Osteocyte (in vitro differentiated cells): ENCODE data around the gene ATG10. TPM values are rescaled to one million over a fixed set of nuclear protein-coding genes. Genes with fewer than 3 reads are reported as not detected.
A peak's percentile ranks its signal among the peaks of the same experiment; 100 is the strongest.

Source experiments
- DNase-seq: peaks from one replicate; pipeline ENCODE4 v3.0.0; 2021; ENCODE audit warnings: mixed read lengths; ENCODE audit not compliant: unreplicated experiment; ENCODE audit errors: extremely low spot score
- H3K27ac Mint-ChIP-seq: one replicate; pipeline ENCODE4 v1.8.0; 2021; ENCODE audit warnings: mild to moderate bottlenecking, mixed read lengths; ENCODE audit not compliant: unreplicated experiment
- H3K27me3 Mint-ChIP-seq: one replicate; pipeline ENCODE4 v1.8.0; 2021; ENCODE audit warnings: mixed read lengths; ENCODE audit not compliant: unreplicated experiment
- H3K36me3 Mint-ChIP-seq: one replicate; pipeline ENCODE4 v1.8.0; 2021; ENCODE audit warnings: mixed read lengths; ENCODE audit not compliant: unreplicated experiment
- H3K4me1 Mint-ChIP-seq: one replicate; pipeline ENCODE4 v1.8.0; 2021; ENCODE audit warnings: mixed read lengths; ENCODE audit not compliant: unreplicated experiment
- H3K4me3 Mint-ChIP-seq: one replicate; pipeline ENCODE4 v1.8.0; 2021; ENCODE audit warnings: mild to moderate bottlenecking, moderate library complexity, mixed read lengths; ENCODE audit not compliant: unreplicated experiment
- H3K9me3 Mint-ChIP-seq: one replicate; pipeline ENCODE4 v1.8.0; 2021; ENCODE audit warnings: mixed read lengths; ENCODE audit not compliant: unreplicated experiment
- CTCF ChIP-seq: fragments of 200-600 bp; sonication (generic); IDR thresholded peaks from 2 replicates; pipeline ENCODE4 v1.5.0; 2021; ENCODE audit warnings: antibody characterized with exemption, mild to moderate bottlenecking, moderate library complexity
- total RNA-seq: library from RNA; stranded (reverse); gene quantifications from 2 replicates; pipeline ENCODE4 v1.2.1, GENCODE V29; 2021

ATG10 gene
- total RNA-seq, 1 donor from 2014 or later = 8.3 TPM

- no peaks in the 10 kb centered on the region for H3K9me3 Mint-ChIP-seq
- no peak overlapping the region for H3K4me3 Mint-ChIP-seq
- TF ChIP-seq CTCF = no peak
- peaks cover 17% of the 10 kb centered on the region for H3K4me1 Mint-ChIP-seq
- H3K27me3 Mint-ChIP-seq = no peaks in the 10 kb centered on the region
- DNase-seq = no peak
- no peaks in the 10 kb centered on the region for H3K36me3 Mint-ChIP-seq
- no peak overlapping the region for H3K27ac Mint-ChIP-seq
Measured at GRCh38 chr5:81969226-81969625, 2.6 kb upstream of the ATG10 start.

GRCh38 chr5:81969912-81970311 is 1.9 kb upstream of the ATG10 start:
- no peak overlapping the region for H3K4me3 Mint-ChIP-seq
- H3K9me3 Mint-ChIP-seq = no peaks in the 10 kb centered on the region
- peaks cover 17% of the 10 kb centered on the region for H3K4me1 Mint-ChIP-seq
- no peaks in the 10 kb centered on the region for H3K27me3 Mint-ChIP-seq
- no peak for DNase-seq
- no peaks in the 10 kb centered on the region for H3K36me3 Mint-ChIP-seq
- no peak overlapping the region for H3K27ac Mint-ChIP-seq
- TF ChIP-seq CTCF = no peak

- Mint-ChIP-seq H3K4me1 (peaks cover 17% of the 10 kb centered on the region), H3K9me3 (no peaks in the 10 kb centered on the region), H3K36me3 (no peaks in the 10 kb centered on the region), H3K4me3 (peak overlapping the region; percentile 87), H3K27ac (peak overlapping the region; percentile 97), H3K27me3 (no peaks in the 10 kb centered on the region)
- TF ChIP-seq CTCF = no peak
- no peak for DNase-seq
Measured at GRCh38 chr5:81971111-81971711, 612 bp upstream of the ATG10 start.

GRCh38 chr5:81972492-81972783 is 615 bp downstream of the ATG10 start:
- Mint-ChIP-seq H3K4me1 (peaks cover 17% of the 10 kb centered on the region), H3K36me3 (peaks cover 3% of the 10 kb centered on the region), H3K27ac (peak overlapping the region; percentile 87), H3K27me3 (no peaks in the 10 kb centered on the region), H3K4me3 (peak overlapping the region; percentile 87), H3K9me3 (no peaks in the 10 kb centered on the region)
- no peak for TF ChIP-seq CTCF
- no peak for DNase-seq

- Mint-ChIP-seq H3K27ac (no peak overlapping the region), H3K36me3 (peaks cover 20% of the 10 kb centered on the region)
Measured at GRCh38 chr5:81980160-81980559, 8.3 kb downstream of the ATG10 start.

More at GRCh38 chr5:81980160-81980559, 8.3 kb downstream of the ATG10 start:
- H3K27me3 Mint-ChIP-seq = no peaks in the 10 kb centered on the region
- no peak for DNase-seq
- no peaks in the 10 kb centered on the region for H3K4me1 Mint-ChIP-seq
- no peak overlapping the region for H3K4me3 Mint-ChIP-seq
- TF ChIP-seq CTCF = no peak
- H3K9me3 Mint-ChIP-seq = no peaks in the 10 kb centered on the region
